GM23338 (cell line): ENCODE results near the gene PARVB. TPM values are rescaled to one million over a fixed set of nuclear protein-coding genes. Genes with fewer than 3 reads are reported as not detected.

Experiments
- ATAC-seq: fragments of 200-7000 bp; cut with Tn5 transposase; 3 replicates; pipeline ENCODE4 v1.9.1; 2020
- DNase-seq: peaks from one replicate; pipeline ENCODE4 v3.0.0-alpha.2; 2015; ENCODE audit warnings: low spot score
- H2AFZ ChIP-seq: fragments of 200-600 bp; sonication (generic); 2 replicates; pipeline ENCODE4 v1.8.0; 2016; ENCODE audit warnings: antibody characterized with exemption, mild to moderate bottlenecking, moderate library complexity
- H3F3A ChIP-seq: fragments of 200-600 bp; sonication (generic); replicated peaks from 2 replicates; pipeline ENCODE4 v1.8.0; 2017; ENCODE audit warnings: antibody characterized with exemption, mixed run types, low read depth
- H3K27ac ChIP-seq: fragments of 200-600 bp; sonication (generic); 2 replicates; pipeline ENCODE4 v1.6.1; 2016; ENCODE audit warnings: low read depth
- H3K27me3 ChIP-seq: fragments of 200-600 bp; sonication (generic); 2 replicates; pipeline ENCODE4 v1.8.0; 2016; ENCODE audit warnings: mild to moderate bottlenecking, mixed run types, moderate library complexity; ENCODE audit not compliant: insufficient read depth
- H3K36me3 ChIP-seq: fragments of 200-600 bp; sonication (generic); 2 replicates; pipeline ENCODE4 v1.8.0; 2016; ENCODE audit warnings: mild to moderate bottlenecking; ENCODE audit not compliant: insufficient read depth
- H3K4me1 ChIP-seq: fragments of 200-600 bp; sonication (generic); 2 replicates; pipeline ENCODE4 v1.8.0; 2016; ENCODE audit warnings: mild to moderate bottlenecking, moderate library complexity; ENCODE audit not compliant: insufficient read depth
- H3K4me2 ChIP-seq: fragments of 200-600 bp; sonication (generic); 2 replicates; pipeline ENCODE4 v1.7.1; 2017; ENCODE audit warnings: mixed run types
- H3K4me3 ChIP-seq: fragments of 200-600 bp; sonication (generic); 2 replicates; pipeline ENCODE4 v1.6.1; 2016; ENCODE audit warnings: mixed run types
- H3K79me2 ChIP-seq: fragments of 200-600 bp; sonication (generic); replicated peaks from 2 replicates; pipeline ENCODE4 v1.8.0; 2017; ENCODE audit warnings: mild to moderate bottlenecking; ENCODE audit not compliant: insufficient read depth
- H3K9me2 ChIP-seq: fragments of 200-600 bp; sonication (generic); 2 replicates; pipeline ENCODE4 v1.8.0; 2017; ENCODE audit not compliant: insufficient read depth
- H4K20me1 ChIP-seq: fragments of 200-600 bp; sonication (generic); replicated peaks from 2 replicates; pipeline ENCODE4 v1.8.0; 2017; ENCODE audit warnings: mild to moderate bottlenecking; ENCODE audit not compliant: insufficient read depth
- H3K27ac Mint-ChIP-seq: 2 replicates; pipeline ENCODE4 v1.8.0; 2020; ENCODE audit warnings: inconsistent platforms, mild to moderate bottlenecking, moderate library complexity, mixed read lengths
- H3K27me3 Mint-ChIP-seq: 3 replicates; pipeline ENCODE4 v1.8.0; 2022; ENCODE audit warnings: low read depth, mild to moderate bottlenecking, moderate library complexity, mixed read lengths, inconsistent platforms; ENCODE audit not compliant: insufficient read depth, poor library complexity
- H3K36me3 Mint-ChIP-seq: 3 replicates; pipeline ENCODE4 v1.8.0; 2021; ENCODE audit warnings: low read depth, mild to moderate bottlenecking, inconsistent platforms, moderate library complexity, mixed read lengths
- H3K4me1 Mint-ChIP-seq: 3 replicates; pipeline ENCODE4 v1.8.0; 2020; ENCODE audit warnings: mild to moderate bottlenecking, inconsistent platforms, mixed read lengths
- H3K4me3 Mint-ChIP-seq: 3 replicates; pipeline ENCODE4 v1.8.0; 2021; ENCODE audit warnings: moderate library complexity, mild to moderate bottlenecking, inconsistent platforms, mixed read lengths
- H3K9me3 Mint-ChIP-seq: 3 replicates; pipeline ENCODE4 v1.8.0; 2020; ENCODE audit warnings: moderate library complexity, mild to moderate bottlenecking, inconsistent platforms, mixed read lengths
- CREB1 ChIP-seq: fragments of 250-450 bp; sonication (Bioruptor Pico); IDR thresholded peaks from 2 replicates; pipeline ENCODE4 v1.5.0; 2020; ENCODE audit warnings: low read depth, mild to moderate bottlenecking, moderate library complexity
- EZH2 ChIP-seq: fragments of 200-600 bp; sonication (generic); IDR thresholded peaks from one replicate; pipeline ENCODE4 v1.8.0; 2017; ENCODE audit warnings: antibody characterized with exemption, mild to moderate bottlenecking, low read depth; ENCODE audit not compliant: unreplicated experiment
- EZH2phosphoT487 ChIP-seq: fragments of 200-600 bp; sonication (generic); IDR thresholded peaks from one replicate; pipeline ENCODE4 v1.8.1; 2018; ENCODE audit warnings: antibody characterized with exemption; ENCODE audit not compliant: unreplicated experiment
- JUNB ChIP-seq: IDR thresholded peaks from one replicate; pipeline ENCODE4 v1.6.1; 2016; ENCODE audit warnings: antibody characterized with exemption; ENCODE audit not compliant: unreplicated experiment
- NANOG ChIP-seq: IDR thresholded peaks from 2 replicates; pipeline ENCODE4 v1.6.1; 2016; ENCODE audit warnings: antibody characterized with exemption, borderline replicate concordance
- POLR2AphosphoS5 ChIP-seq: IDR thresholded peaks from 2 replicates; pipeline ENCODE4 v1.6.1; 2016; ENCODE audit warnings: antibody characterized with exemption, low read depth
- STAT1 ChIP-seq: IDR thresholded peaks from one replicate; pipeline ENCODE4 v1.6.1; 2016; ENCODE audit warnings: antibody characterized with exemption; ENCODE audit not compliant: unreplicated experiment
- ZNF114 ChIP-seq: fragments of 250-450 bp; sonication (Bioruptor Pico); IDR thresholded peaks from 2 replicates; pipeline ENCODE4 v1.5.0; 2020; ENCODE audit warnings: mild to moderate bottlenecking, moderate library complexity
- ZNF331 ChIP-seq: fragments of 250-450 bp; sonication (Bioruptor Pico); IDR thresholded peaks from 2 replicates; pipeline ENCODE4 v1.5.0; 2020; ENCODE audit warnings: low read depth, mild to moderate bottlenecking, moderate library complexity
- polyA plus RNA-seq: library from polyadenylated mRNA; unstranded; fragments of >200 nt; fragmentation: Nextera tagmentation; extraction: Ambion mirVana; gene quantifications from 2 replicates; pipeline ENCODE4 v1.2.1, GENCODE V29; 2016
- total RNA-seq: library from RNA; depleted of rRNA; stranded (reverse); fragments of >200 nt; shearing (Covaris generic); gene quantifications from 2 replicates; pipeline ENCODE4 v1.2.3, GENCODE V29; 2014
- TF ChIP-seq, protein P1 (sequence below), 2 experiments: fragments of 200-600 bp in 1 of 2; sonication (generic) in 1 of 2; conservative IDR thresholded peaks; 2 replicates each; pipeline versions ENCODE4 v1.5.1 to v1.6.1; 2016 to 2017; ENCODE audit warnings: antibody characterized with exemption in 2 of 2, low read depth in 2 of 2, mild to moderate bottlenecking in 2 of 2, moderate library complexity in 1 of 2
- TF ChIP-seq, protein P2 (sequence below): fragments of 250-450 bp; sonication (Bioruptor Pico); IDR thresholded peaks from 2 replicates; pipeline ENCODE4 v1.5.0; 2020; ENCODE audit warnings: mild to moderate bottlenecking, moderate library complexity
- TF ChIP-seq, protein P3 (sequence below): IDR thresholded peaks from 2 replicates; pipeline ENCODE4 v1.6.1; 2016; ENCODE audit warnings: antibody characterized with exemption

PARVB gene
- total and polyA plus RNA-seq, 2 experiments from 2014 or later = 4.3 to 7.7 TPM

DNA sequence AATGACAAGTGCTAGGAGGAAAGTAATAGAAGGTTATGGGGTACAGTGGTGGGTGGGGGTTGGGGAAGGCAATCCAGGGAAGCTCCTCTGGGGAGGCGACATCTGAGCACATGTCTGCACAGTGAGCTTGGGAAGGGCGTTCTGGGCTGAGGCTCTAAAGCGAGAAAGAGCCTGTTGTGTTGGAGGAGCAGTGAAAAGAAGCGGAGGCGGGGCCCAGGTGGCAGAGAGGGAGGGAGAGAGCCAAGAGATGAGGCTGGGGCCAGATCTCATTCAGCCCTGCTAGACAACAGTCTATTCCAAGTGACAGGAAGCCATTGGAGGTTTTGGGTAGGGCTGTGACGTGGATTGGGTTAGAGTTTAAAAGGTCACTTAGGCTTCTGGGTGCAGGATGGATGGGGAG is 101.3 kb downstream of the PARVB start (continued):
- TF ChIP-seq, protein P1, sequence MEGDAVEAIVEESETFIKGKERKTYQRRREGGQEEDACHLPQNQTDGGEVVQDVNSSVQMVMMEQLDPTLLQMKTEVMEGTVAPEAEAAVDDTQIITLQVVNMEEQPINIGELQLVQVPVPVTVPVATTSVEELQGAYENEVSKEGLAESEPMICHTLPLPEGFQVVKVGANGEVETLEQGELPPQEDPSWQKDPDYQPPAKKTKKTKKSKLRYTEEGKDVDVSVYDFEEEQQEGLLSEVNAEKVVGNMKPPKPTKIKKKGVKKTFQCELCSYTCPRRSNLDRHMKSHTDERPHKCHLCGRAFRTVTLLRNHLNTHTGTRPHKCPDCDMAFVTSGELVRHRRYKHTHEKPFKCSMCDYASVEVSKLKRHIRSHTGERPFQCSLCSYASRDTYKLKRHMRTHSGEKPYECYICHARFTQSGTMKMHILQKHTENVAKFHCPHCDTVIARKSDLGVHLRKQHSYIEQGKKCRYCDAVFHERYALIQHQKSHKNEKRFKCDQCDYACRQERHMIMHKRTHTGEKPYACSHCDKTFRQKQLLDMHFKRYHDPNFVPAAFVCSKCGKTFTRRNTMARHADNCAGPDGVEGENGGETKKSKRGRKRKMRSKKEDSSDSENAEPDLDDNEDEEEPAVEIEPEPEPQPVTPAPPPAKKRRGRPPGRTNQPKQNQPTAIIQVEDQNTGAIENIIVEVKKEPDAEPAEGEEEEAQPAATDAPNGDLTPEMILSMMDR (conservative IDR thresholded peaks at IDR 0.05; ENCODE audit: low read depth in 2 of 2) = no peak
- TF ChIP-seq ZNF114 = no peak
- no peak for TF ChIP-seq JUNB
- TF ChIP-seq STAT1 = no peak
- TF ChIP-seq EZH2 = no peak
- TF ChIP-seq NANOG = no peak

DNA sequence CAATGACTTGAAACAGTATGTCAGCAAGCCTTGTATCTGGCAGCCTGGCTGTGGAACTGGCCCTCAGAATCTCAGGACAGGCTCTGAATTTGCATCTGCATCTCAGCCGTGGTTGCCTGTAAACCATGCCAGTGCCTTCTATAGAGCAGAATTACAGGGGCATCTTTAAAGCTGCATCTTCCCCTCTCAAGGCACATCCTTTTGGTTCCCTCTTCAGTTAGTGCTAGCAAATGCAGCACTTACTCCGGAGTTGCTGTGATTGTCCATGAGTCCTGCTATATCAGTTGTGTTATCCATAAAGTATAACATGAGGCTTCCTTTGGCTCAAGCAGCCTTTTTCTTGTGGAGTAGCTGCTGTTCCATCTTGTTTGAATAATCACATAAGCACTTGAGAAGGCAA is 102.7 kb downstream of the PARVB start:
- no peaks in the 10 kb centered on the region for H3K79me2 ChIP-seq
- no peaks in the 10 kb centered on the region for H4K20me1 ChIP-seq
- Mint-ChIP-seq H3K9me3 (peaks cover 37% of the 10 kb centered on the region), H3K36me3 (peaks cover 33% of the 10 kb centered on the region), H3K27ac (no peak overlapping the region), H3K4me3 (no peak overlapping the region), H3K27me3 (peaks cover 7% of the 10 kb centered on the region), H3K4me1 (peaks cover 9% of the 10 kb centered on the region)
- no peaks in the 10 kb centered on the region for H3K4me1 ChIP-seq
- H2AFZ ChIP-seq = no peak overlapping the region
- no peaks in the 10 kb centered on the region for H3F3A ChIP-seq
- H3K4me2 ChIP-seq = no peak overlapping the region
- H3K27me3 ChIP-seq = no peaks in the 10 kb centered on the region
- H3K36me3 ChIP-seq = no peaks in the 10 kb centered on the region
- H3K4me3 ChIP-seq = no peak overlapping the region
- no peaks in the 10 kb centered on the region for H3K9me2 ChIP-seq
- DNase-seq (no peak), ATAC-seq (no peak)
- no peak overlapping the region for H3K27ac ChIP-seq
- no peak for TF ChIP-seq STAT1
- no peak for TF ChIP-seq ZNF114
- TF ChIP-seq, protein P2, sequence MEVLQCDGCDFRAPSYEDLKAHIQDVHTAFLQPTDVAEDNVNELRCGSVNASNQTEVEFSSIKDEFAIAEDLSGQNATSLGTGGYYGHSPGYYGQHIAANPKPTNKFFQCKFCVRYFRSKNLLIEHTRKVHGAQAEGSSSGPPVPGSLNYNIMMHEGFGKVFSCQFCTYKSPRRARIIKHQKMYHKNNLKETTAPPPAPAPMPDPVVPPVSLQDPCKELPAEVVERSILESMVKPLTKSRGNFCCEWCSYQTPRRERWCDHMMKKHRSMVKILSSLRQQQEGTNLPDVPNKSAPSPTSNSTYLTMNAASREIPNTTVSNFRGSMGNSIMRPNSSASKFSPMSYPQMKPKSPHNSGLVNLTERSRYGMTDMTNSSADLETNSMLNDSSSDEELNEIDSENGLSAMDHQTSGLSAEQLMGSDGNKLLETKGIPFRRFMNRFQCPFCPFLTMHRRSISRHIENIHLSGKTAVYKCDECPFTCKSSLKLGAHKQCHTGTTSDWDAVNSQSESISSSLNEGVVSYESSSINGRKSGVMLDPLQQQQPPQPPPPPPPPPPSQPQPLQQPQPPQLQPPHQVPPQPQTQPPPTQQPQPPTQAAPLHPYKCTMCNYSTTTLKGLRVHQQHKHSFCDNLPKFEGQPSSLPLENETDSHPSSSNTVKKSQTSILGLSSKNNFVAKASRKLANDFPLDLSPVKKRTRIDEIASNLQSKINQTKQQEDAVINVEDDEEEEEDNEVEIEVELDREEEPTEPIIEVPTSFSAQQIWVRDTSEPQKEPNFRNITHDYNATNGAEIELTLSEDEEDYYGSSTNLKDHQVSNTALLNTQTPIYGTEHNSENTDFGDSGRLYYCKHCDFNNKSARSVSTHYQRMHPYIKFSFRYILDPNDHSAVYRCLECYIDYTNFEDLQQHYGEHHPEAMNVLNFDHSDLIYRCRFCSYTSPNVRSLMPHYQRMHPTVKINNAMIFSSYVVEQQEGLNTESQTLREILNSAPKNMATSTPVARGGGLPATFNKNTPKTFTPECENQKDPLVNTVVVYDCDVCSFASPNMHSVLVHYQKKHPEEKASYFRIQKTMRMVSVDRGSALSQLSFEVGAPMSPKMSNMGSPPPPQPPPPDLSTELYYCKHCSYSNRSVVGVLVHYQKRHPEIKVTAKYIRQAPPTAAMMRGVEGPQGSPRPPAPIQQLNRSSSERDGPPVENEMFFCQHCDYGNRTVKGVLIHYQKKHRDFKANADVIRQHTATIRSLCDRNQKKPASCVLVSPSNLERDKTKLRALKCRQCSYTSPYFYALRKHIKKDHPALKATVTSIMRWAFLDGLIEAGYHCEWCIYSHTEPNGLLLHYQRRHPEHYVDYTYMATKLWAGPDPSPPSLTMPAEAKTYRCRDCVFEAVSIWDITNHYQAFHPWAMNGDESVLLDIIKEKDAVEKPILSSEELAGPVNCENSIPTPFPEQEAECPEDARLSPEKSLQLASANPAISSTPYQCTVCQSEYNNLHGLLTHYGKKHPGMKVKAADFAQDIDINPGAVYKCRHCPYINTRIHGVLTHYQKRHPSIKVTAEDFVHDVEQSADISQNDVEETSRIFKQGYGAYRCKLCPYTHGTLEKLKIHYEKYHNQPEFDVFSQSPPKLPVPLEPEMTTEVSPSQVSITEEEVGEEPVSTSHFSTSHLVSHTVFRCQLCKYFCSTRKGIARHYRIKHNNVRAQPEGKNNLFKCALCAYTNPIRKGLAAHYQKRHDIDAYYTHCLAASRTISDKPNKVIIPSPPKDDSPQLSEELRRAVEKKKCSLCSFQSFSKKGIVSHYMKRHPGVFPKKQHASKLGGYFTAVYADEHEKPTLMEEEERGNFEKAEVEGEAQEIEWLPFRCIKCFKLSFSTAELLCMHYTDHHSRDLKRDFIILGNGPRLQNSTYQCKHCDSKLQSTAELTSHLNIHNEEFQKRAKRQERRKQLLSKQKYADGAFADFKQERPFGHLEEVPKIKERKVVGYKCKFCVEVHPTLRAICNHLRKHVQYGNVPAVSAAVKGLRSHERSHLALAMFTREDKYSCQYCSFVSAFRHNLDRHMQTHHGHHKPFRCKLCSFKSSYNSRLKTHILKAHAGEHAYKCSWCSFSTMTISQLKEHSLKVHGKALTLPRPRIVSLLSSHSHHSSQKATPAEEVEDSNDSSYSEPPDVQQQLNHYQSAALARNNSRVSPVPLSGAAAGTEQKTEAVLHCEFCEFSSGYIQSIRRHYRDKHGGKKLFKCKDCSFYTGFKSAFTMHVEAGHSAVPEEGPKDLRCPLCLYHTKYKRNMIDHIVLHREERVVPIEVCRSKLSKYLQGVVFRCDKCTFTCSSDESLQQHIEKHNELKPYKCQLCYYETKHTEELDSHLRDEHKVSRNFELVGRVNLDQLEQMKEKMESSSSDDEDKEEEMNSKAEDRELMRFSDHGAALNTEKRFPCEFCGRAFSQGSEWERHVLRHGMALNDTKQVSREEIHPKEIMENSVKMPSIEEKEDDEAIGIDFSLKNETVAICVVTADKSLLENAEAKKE = no peak
- TF ChIP-seq NANOG = no peak
- TF ChIP-seq EZH2phosphoT487 = no peak
- TF ChIP-seq EZH2 = no peak
- no peak for TF ChIP-seq JUNB
- TF ChIP-seq POLR2AphosphoS5 = no peak
- no peak for TF ChIP-seq ZNF331
- TF ChIP-seq, protein P1 (conservative IDR thresholded peaks at IDR 0.05; ENCODE audit: low read depth in 2 of 2) = no peak
- TF ChIP-seq, protein P3, sequence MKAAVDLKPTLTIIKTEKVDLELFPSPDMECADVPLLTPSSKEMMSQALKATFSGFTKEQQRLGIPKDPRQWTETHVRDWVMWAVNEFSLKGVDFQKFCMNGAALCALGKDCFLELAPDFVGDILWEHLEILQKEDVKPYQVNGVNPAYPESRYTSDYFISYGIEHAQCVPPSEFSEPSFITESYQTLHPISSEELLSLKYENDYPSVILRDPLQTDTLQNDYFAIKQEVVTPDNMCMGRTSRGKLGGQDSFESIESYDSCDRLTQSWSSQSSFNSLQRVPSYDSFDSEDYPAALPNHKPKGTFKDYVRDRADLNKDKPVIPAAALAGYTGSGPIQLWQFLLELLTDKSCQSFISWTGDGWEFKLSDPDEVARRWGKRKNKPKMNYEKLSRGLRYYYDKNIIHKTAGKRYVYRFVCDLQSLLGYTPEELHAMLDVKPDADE = no peak
- no peak for TF ChIP-seq CREB1 (CRISPR knock-in tag)
